ENCODE measurements around the gene MXRA8. TPM values are rescaled to one million over a fixed set of nuclear protein-coding genes. Genes with fewer than 3 reads are reported as not detected.

MXRA8 gene
- total and polyA plus RNA-seq, 2 experiments from 2014 or later: 155 to 242 TPM

DNA sequence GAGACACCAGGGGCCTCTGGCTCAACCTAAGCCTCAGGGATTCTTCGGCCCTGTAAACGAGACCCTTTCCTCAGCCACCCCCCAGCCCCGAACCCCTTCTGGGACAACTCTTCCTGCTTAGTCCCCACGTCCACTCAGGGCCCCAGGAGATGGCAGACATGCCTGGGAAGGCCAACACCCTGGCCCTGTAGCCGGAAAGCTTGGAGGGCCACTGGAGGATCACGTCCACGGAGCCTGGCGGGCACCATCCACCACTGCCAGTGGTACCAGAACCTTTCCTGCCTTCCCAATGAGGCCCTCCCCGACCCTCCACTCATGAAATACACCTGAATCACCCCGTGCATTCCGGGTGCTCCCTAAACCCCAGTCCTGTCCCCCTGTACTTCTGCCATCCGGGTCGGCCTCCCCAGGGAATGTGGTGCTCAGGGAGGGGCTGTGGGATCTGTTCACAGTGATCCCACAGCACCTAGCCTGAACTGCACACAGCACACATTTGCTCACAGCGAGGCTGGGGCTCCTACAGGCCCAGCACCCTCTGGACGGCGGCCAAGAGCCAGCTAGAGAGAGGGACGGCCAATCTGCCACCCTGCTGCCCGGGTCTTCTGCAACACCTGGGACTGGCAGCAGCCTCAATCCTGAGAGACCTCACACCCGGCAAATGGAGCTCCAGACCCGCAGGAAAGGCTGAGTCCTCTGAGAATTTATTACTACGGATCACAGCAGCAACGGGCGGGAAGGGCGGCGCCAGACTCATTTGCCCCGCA lies 14.9 kb upstream of the MXRA8 start:
- Histone ChIP-seq H3K79me2 (peaks cover 27% of the 10 kb centered on the region), H3K27ac (no peak overlapping the region), H3K27me3 (no peaks in the 10 kb centered on the region), H3K9me3 (ENCODE audit: low read depth) (no peaks in the 10 kb centered on the region), H3K4me2 (peak overlapping the region; percentile 97), H3K36me3 (replicated peaks; ENCODE audit: insufficient read depth, low read depth) (no peaks in the 10 kb centered on the region), H3K9me2 (replicated peaks; ENCODE audit: insufficient read depth) (no peaks in the 10 kb centered on the region), H4K20me1 (ENCODE audit: insufficient read depth, poor library complexity, severe bottlenecking) (no peaks in the 10 kb centered on the region), H3K4me3 (no peak overlapping the region), H3K4me1 (ENCODE audit: insufficient read depth) (peaks cover 9% of the 10 kb centered on the region), H2AFZ (no peak overlapping the region)
- no peak for DNase-seq (ENCODE audit: low spot score)
- TF ChIP-seq EZH2phosphoT487 (IDR thresholded peaks at IDR 0.05; ENCODE audit: low read depth, severe bottlenecking, unreplicated experiment): no peak
- TF ChIP-seq EZH2 (IDR thresholded peaks at IDR 0.05; ENCODE audit: borderline replicate concordance): no peak
- TF ChIP-seq, protein P1, sequence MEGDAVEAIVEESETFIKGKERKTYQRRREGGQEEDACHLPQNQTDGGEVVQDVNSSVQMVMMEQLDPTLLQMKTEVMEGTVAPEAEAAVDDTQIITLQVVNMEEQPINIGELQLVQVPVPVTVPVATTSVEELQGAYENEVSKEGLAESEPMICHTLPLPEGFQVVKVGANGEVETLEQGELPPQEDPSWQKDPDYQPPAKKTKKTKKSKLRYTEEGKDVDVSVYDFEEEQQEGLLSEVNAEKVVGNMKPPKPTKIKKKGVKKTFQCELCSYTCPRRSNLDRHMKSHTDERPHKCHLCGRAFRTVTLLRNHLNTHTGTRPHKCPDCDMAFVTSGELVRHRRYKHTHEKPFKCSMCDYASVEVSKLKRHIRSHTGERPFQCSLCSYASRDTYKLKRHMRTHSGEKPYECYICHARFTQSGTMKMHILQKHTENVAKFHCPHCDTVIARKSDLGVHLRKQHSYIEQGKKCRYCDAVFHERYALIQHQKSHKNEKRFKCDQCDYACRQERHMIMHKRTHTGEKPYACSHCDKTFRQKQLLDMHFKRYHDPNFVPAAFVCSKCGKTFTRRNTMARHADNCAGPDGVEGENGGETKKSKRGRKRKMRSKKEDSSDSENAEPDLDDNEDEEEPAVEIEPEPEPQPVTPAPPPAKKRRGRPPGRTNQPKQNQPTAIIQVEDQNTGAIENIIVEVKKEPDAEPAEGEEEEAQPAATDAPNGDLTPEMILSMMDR (IDR thresholded peaks at IDR 0.05; ENCODE audit: poor library complexity): no peak
- WGBS (ENCODE audit: low lambda C conversion rate, missing lambda C conversion rate): 97% methylated on average over 26 of the region's 26 CpGs

DNA sequence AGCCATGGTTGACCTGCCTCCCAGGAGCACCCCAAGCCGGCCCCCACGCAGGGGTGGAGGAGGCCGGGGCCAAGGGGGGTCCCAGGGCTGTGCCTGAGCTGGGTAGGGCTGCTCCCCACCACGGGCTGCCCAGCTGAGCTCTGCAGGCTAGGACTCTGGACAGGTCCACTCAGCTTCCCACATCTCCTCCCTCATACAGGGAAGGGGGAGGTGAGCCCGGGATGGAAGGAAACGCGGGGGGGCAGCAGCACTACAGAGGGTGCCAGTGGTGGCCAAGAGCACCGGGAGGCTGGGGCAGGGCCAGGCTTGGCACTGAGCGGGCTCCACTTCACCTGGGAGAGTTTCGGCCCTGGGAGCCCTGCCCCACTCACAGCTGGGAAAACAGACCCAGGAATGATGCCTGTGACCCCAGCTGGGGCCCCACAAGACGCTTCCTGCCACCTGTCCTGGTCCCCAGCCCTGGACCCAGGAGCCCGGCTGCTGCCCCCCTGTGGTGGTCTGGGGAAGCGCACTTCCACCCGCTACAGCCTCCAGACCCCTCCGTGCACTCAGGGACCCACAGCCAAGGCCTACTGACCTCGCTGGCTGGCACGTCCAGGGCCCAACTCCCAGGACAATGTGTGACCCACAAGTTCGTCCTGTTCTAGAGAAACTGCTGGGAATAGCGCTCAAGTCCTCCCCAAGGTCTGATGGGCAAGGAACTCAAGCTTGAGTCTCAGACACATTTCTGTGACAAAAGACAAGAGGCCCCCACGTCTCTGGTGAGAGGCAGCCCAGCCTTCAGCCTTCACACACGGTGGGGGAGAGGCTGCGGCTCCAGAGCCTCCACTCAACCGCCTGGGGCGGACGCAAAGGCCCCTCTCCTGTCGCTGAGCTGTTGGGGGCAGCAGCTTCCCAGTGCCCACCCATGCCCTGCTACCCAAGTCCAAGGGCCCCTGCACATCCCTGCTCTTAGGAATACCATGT lies 13.7 kb upstream of the MXRA8 start:
- no peak overlapping the region for H3K4me2 ChIP-seq
- WGBS (ENCODE audit: low lambda C conversion rate, missing lambda C conversion rate): 62% methylated on average over 25 of the region's 26 CpGs

DNA sequence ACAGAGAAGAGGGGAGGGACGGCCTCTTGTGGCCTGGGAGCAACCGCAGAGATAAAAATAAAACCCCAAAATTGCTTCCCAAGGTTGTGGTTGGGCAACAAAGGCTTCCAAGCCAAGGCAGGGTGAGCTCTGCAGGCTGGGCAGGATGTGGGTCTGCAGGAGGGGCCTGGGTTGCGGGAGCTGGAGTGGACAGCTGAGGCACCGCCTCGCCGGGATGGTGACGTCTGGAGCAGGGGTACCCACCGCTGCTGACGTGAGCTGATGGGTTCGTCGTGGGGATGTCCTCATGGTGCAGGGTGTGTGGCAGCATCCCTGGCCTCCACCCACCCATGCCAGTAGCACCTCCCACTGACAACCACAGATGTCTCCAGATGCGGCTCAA lies 13.0 kb upstream of the MXRA8 start:
- Histone ChIP-seq H3K27ac (no peak overlapping the region), H3K27me3 (no peaks in the 10 kb centered on the region), H3K36me3 (replicated peaks; ENCODE audit: insufficient read depth, low read depth) (no peaks in the 10 kb centered on the region), H3K9me2 (replicated peaks; ENCODE audit: insufficient read depth) (no peaks in the 10 kb centered on the region), H3K79me2 (peaks cover 27% of the 10 kb centered on the region), H3K4me1 (ENCODE audit: insufficient read depth) (peaks cover 9% of the 10 kb centered on the region), H3K4me3 (no peak overlapping the region), H3K4me2 (no peak overlapping the region), H2AFZ (no peak overlapping the region), H4K20me1 (ENCODE audit: insufficient read depth, poor library complexity, severe bottlenecking) (no peaks in the 10 kb centered on the region), H3K9me3 (ENCODE audit: low read depth) (no peaks in the 10 kb centered on the region)
- TF ChIP-seq EZH2phosphoT487 (IDR thresholded peaks at IDR 0.05; ENCODE audit: low read depth, severe bottlenecking, unreplicated experiment): no peak
- TF ChIP-seq, protein P1 (IDR thresholded peaks at IDR 0.05; ENCODE audit: poor library complexity): no peak
- TF ChIP-seq EZH2 (IDR thresholded peaks at IDR 0.05; ENCODE audit: borderline replicate concordance): no peak
- 92% methylated on average over 11 of the region's 12 CpGs for WGBS (ENCODE audit: low lambda C conversion rate, missing lambda C conversion rate)
- DNase-seq (ENCODE audit: low spot score): no peak

More for the DNA sequence above, 13.7 kb upstream of the MXRA8 start:
- peaks cover 27% of the 10 kb centered on the region for H3K79me2 ChIP-seq
- no peak for TF ChIP-seq EZH2phosphoT487 (IDR thresholded peaks at IDR 0.05; ENCODE audit: low read depth, severe bottlenecking, unreplicated experiment)
- TF ChIP-seq, protein P1 (IDR thresholded peaks at IDR 0.05; ENCODE audit: poor library complexity): peak; percentile 82
- no peak overlapping the region for H3K4me3 ChIP-seq
- no peak overlapping the region for H2AFZ ChIP-seq
- no peak overlapping the region for H3K27ac ChIP-seq
- no peaks in the 10 kb centered on the region for H3K9me2 ChIP-seq (replicated peaks; ENCODE audit: insufficient read depth)
- H3K4me1 ChIP-seq (ENCODE audit: insufficient read depth): peaks cover 9% of the 10 kb centered on the region
- no peaks in the 10 kb centered on the region for H4K20me1 ChIP-seq (ENCODE audit: insufficient read depth, poor library complexity, severe bottlenecking)
- H3K36me3 ChIP-seq (replicated peaks; ENCODE audit: insufficient read depth, low read depth): no peaks in the 10 kb centered on the region
- no peaks in the 10 kb centered on the region for H3K9me3 ChIP-seq (ENCODE audit: low read depth)
- H3K27me3 ChIP-seq: no peaks in the 10 kb centered on the region
- peak; percentile 75 for DNase-seq (ENCODE audit: low spot score)
